ENCODE measurements around the gene POU3F3. TPM values are rescaled to one million over a fixed set of nuclear protein-coding genes. Genes with fewer than 3 reads are reported as not detected.

The POU3F3 gene
- total RNA-seq, result not detected

GRCh38 chr2:104853534-104854497 is at the start of gene POU3F3:
TSS of gene POU3F3 (plus strand) at chr2:104854115. CDS start at chr2:104855511, 1,396 bp downstream.
- no peak for DNase-seq (ENCODE audit: low spot score)
- ATAC-seq, result no peak

DNA sequence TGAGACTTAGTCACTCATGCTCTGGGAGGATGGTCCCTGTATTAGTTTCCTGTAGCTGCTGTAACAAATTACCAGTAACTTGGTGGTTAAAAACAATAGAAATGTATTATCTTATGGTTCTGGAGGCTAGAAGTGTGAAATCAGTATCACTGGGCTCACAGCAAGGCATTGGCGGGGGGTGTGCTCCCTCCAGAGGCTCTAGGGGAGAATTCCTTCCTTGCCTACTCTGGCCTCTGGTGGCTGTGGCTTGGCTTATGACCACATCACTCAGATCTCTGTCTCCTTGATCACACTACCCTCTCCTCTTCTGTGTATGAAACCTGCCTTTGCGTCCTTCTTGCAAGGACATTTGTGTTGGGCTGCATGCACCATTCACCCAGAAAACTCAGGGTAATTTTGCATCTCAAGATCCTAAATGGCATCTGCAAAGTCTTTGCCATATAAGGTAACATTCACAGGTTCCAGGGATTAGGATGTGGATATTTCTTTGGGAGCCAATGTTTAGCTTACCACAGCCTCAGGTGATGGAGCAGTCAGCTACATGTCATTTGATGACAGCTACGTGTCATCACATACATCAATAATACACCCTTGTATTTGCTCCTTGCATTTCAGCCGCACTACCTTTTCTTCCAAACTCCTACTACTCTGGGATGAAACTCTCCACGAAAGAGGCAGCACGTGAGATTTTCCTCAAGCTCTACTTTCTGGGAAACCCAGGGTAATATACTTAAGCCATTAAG is 49.6 kb upstream of the POU3F3 start:
- no peak for DNase-seq (ENCODE audit: low spot score)
- no peak for ATAC-seq

DNA sequence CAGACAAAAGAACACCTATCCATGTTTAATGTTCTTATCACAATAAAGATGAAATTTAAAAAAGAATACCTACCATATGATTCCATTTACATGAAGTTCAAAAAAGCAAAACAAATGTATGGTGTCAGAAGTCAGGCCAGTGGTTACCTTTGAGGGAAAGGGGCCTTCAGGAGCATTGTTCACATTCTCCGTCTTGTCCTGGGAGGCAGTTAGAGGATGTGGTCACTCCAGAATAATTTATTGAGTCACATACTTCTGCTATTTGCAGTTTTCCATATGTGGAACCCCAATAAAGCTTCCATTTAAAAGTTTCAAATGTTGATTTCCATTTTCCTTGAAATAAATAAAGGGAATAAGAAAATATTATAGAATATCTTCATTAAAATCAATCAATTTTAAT is 41.6 kb upstream of the POU3F3 start:
- DNase-seq (ENCODE audit: low spot score) (no peak), ATAC-seq (no peak)

DNA sequence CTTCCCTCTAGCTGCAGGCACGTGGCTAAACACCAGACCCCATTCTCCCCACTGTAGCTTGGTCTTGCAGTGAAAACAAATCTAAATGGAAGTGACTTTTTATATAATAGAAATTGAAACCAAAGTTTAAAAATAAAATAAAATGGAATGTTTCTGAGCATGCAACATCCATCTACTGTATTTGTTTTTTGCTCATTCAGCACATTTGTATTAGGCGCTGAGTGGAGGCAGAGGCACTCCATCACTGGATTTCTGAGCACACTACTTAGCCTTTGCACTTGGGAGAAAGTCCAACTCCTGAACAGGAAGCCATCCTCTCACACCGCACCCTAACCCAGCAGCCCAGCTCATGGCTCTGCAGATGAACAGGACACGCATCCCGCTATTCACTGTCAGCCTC is 37.8 kb upstream of the POU3F3 start:
- DNase-seq (ENCODE audit: low spot score) (no peak), ATAC-seq (no peak)

GRCh38 chr2:104818264-104818663 is 35.7 kb upstream of the POU3F3 start:
- DNase-seq (ENCODE audit: low spot score) (no peak), ATAC-seq (no peak)

GRCh38 chr2:104820126-104820525 is 33.8 kb upstream of the POU3F3 start:
- ATAC-seq (no peak), DNase-seq (ENCODE audit: low spot score) (no peak)

- ATAC-seq (no peak), DNase-seq (ENCODE audit: low spot score) (no peak)
Observed at GRCh38 chr2:104825124-104825865, 28.6 kb upstream of the POU3F3 start.

- DNase-seq (ENCODE audit: low spot score), result no peak
- no peak for ATAC-seq
Observed at GRCh38 chr2:104826016-104826415, 27.9 kb upstream of the POU3F3 start.

- no peak for DNase-seq (ENCODE audit: low spot score)
- ATAC-seq, result no peak
Observed at GRCh38 chr2:104831742-104832141, 22.2 kb upstream of the POU3F3 start.

GRCh38 chr2:104834431-104835153 is 19.3 kb upstream of the POU3F3 start:
- DNase-seq (ENCODE audit: low spot score) (no peak), ATAC-seq (no peak)

- peak; percentile 50 for ATAC-seq
Observed at GRCh38 chr2:104836265-104836664, 17.6 kb upstream of the POU3F3 start.

GRCh38 chr2:104836841-104837240 is 17.1 kb upstream of the POU3F3 start:
- DNase-seq (ENCODE audit: low spot score) (no peak), ATAC-seq (no peak)

More at GRCh38 chr2:104836265-104836664, 17.6 kb upstream of the POU3F3 start:
- DNase-seq (ENCODE audit: low spot score), result no peak

DNA sequence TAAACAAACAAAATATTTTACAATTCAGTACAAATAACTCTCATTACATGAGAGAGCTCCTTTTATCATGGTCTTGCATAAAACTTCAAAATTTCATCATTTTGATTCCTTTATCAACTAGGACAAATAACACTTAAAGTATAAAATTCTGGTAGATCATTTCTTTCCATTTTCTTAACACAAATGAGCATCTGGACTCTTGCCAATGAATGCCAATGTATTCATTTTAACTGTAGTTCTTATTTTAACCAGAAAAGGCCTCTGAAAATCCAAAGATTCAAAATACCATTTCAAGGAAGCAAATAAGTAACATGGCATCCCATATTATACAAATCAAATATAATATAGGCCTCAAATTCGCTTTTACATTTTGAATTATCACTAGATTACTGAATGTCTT is 13.8 kb upstream of the POU3F3 start:
- no peak for DNase-seq (ENCODE audit: low spot score)

DNA sequence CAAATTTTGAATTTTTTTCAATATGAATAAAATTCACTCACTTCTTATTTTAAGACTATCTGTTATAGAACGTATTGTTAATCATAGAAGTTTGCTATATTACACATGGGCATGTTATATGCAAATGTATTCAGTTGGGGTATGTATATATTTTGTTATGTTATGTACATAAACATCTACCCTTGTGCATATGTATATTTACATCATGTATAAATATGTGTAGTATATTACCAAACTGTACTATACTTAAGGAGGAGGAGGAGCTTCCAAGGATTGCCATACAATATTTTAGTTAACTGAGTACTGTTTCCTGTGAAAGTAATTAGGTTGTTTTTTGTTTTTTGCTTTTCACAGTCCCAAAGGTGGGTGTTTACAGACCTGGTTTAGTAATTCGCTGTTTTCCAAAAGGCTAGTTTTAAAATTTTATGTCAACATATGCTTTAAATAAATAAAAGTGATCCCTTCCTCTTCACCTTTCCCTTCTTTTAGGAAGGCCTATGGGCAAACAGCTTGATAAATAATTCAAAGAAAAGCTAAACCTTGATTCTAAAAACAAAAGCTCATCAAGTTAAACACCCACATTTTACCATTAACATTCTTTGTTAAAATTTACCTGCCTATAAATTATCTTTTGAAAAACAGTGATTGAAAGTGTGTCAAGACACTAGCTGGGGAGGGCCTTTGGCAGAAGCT is 12.9 kb upstream of the POU3F3 start:
- DNase-seq (ENCODE audit: low spot score) (no peak), ATAC-seq (no peak)

More for the DNA sequence above, 13.8 kb upstream of the POU3F3 start:
- no peak for ATAC-seq

DNA sequence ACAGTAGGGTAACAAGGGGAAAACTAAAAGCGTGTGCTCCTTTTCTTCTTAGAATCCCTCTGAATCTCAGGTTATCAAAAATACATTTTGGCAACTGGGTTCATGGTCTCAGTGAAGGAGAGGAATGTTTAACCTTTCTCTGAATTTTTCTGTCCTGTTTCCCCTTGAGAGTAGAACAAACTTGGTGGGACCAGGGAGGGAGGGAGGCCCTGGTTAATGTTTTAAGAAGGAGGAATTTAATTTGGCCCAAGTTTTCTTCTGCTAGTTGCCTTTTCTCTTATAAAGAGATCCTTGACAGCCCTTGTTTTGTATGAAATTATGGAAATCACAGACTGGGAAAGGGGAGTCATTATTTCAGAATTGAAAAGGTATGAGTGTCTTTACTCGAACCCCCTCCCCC is 12.2 kb upstream of the POU3F3 start:
- DNase-seq (ENCODE audit: low spot score), result no peak
- no peak for ATAC-seq

DNA sequence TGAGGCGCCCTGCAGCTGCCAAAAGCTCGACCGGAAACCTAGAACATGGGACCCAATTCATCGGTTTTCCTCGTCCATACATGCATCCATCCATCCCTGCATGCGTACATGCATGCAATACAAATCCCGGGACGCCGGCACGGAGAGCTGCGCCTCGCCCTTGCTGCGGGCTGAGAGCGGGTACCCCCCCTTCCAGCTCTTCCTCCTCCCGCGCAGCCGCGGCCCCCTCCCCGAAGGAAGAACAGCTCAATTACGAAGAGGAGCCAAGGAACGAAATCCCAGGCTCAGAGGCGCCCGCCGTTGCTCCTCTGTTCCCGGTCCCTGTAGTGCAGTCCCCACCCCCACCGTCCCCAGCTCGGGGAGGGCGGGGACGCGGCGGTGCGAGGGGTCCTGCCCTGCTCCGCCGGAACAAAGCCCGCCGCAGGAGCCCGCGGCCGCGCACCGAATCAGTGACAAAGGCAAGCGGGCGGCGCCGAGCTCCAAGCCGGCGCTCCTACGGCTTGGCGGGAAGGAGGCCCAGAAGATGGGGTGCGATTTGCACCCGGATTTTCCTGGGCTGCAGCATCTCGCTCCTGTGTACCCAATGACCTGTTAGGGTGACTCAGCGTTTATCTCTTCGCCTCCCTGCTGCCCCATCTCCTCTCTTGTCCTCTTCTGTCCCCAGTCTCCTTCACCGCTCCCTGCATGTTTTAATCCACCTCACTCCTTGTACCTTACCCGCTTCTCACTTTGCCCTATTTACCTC is 8.9 kb upstream of the POU3F3 start:
- DNase-seq (ENCODE audit: low spot score), result no peak
- ATAC-seq, result no peak

- ATAC-seq, result no peak
- DNase-seq (ENCODE audit: low spot score), result no peak
Observed at GRCh38 chr2:104845552-104845931, 8.4 kb upstream of the POU3F3 start.

GRCh38 chr2:104845946-104846785 is 7.7 kb upstream of the POU3F3 start:
- DNase-seq (ENCODE audit: low spot score), result no peak
- no peak for ATAC-seq
